Stomach smooth muscle (tissue), 2 donors: ENCODE data around the gene RPL36A.
A peak's percentile ranks its signal among the peaks of the same experiment; 100 is the strongest.

ENCODE experiments used
- H3K27ac ChIP-seq: one replicate; pipeline ENCODE4 v1.7.0; 2013; ENCODE audit warnings: mild to moderate bottlenecking, low read length, inconsistent platforms
- H3K27me3 ChIP-seq, 2 donors: one replicate each; pipeline ENCODE4 v1.7.0; 2013; ENCODE audit warnings: low read length in 2 of 2; ENCODE audit not compliant: insufficient read depth in 2 of 2, control insufficient read depth in 1 of 2
- H3K36me3 ChIP-seq, 2 donors: one replicate each; pipeline ENCODE4 v1.7.0; 2013; ENCODE audit warnings: low read length in 2 of 2; ENCODE audit not compliant: control insufficient read depth in 2 of 2, insufficient read depth in 2 of 2
- H3K4me1 ChIP-seq: one replicate; pipeline ENCODE4 v1.7.0; 2013; ENCODE audit warnings: low read length; ENCODE audit not compliant: control insufficient read depth, insufficient read depth
- H3K4me3 ChIP-seq, 2 donors: one replicate each; pipeline ENCODE4 v1.7.0; 2013; ENCODE audit warnings: low read length in 2 of 2
- H3K9ac ChIP-seq, 2 donors: one replicate each; pipeline ENCODE4 v1.7.0; 2013; ENCODE audit warnings: low read length in 2 of 2, mild to moderate bottlenecking in 1 of 2
- H3K9me3 ChIP-seq, 2 donors: one replicate each; pipeline ENCODE4 v1.7.0; 2013; ENCODE audit warnings: low read length in 2 of 2; ENCODE audit not compliant: control insufficient read depth in 2 of 2
- donor health status: healthy.
- donor health status: Pancreatic carcinoma.

The RPL36A gene

GRCh38 chrX:101410461-101410860 lies 19.6 kb downstream of the RPL36A start:
- H3K9me3 ChIP-seq = no peaks in the 10 kb centered on the region
- H3K4me3 ChIP-seq = peak overlapping the region in 1 of 2 donors; percentile 3
- no peak overlapping the region for H3K27ac ChIP-seq
- peak overlapping the region in 1 of 2 donors; percentile 9 for H3K9ac ChIP-seq
- H3K27me3 ChIP-seq = peaks cover 0 to 6% of the 10 kb centered on the region in 2 donors
- peaks cover 12% of the 10 kb centered on the region for H3K4me1 ChIP-seq
- peaks cover 5 to 13% of the 10 kb centered on the region in 2 donors for H3K36me3 ChIP-seq

- no peak overlapping the region for H3K27ac ChIP-seq
- peaks cover 18% of the 10 kb centered on the region for H3K4me1 ChIP-seq
- no peak overlapping the region for H3K4me3 ChIP-seq
- H3K27me3 ChIP-seq = peaks cover 0 to 8% of the 10 kb centered on the region in 2 donors
- no peaks in the 10 kb centered on the region for H3K9me3 ChIP-seq
- H3K36me3 ChIP-seq = peaks cover 5 to 13% of the 10 kb centered on the region in 2 donors
- no peak overlapping the region for H3K9ac ChIP-seq
Measured at GRCh38 chrX:101411984-101412383, 21.2 kb downstream of the RPL36A start.

GRCh38 chrX:101415180-101416145 lies 24.7 kb downstream of the RPL36A start:
- peaks cover 5 to 13% of the 10 kb centered on the region in 2 donors for H3K36me3 ChIP-seq
- peak overlapping the region; percentile 64 for H3K27ac ChIP-seq
- no peaks in the 10 kb centered on the region for H3K9me3 ChIP-seq
- peaks cover 0 to 10% of the 10 kb centered on the region in 2 donors for H3K27me3 ChIP-seq
- peaks cover 17% of the 10 kb centered on the region for H3K4me1 ChIP-seq
- H3K4me3 ChIP-seq = peak overlapping the region in 1 of 2 donors; percentile 29
- H3K9ac ChIP-seq = peak overlapping the region; percentile 57 to 73

GRCh38 chrX:101416691-101417090 lies 25.9 kb downstream of the RPL36A start:
- Histone ChIP-seq H3K4me3 (no peak overlapping the region), H3K9ac (no peak overlapping the region), H3K27ac (peak overlapping the region; percentile 92), H3K36me3 (peaks cover 5 to 13% of the 10 kb centered on the region in 2 donors), H3K9me3 (no peaks in the 10 kb centered on the region), H3K27me3 (peaks cover 0 to 10% of the 10 kb centered on the region in 2 donors), H3K4me1 (peaks cover 17% of the 10 kb centered on the region)

- H3K9ac ChIP-seq = peak overlapping the region in 1 of 2 donors; percentile 89
- H3K36me3 ChIP-seq = peaks cover 3 to 11% of the 10 kb centered on the region in 2 donors
- H3K27me3 ChIP-seq = peaks cover 0 to 10% of the 10 kb centered on the region in 2 donors
- peak overlapping the region in 1 of 2 donors; percentile 78 for H3K4me3 ChIP-seq
- peak overlapping the region; percentile 92 for H3K27ac ChIP-seq
- peaks cover 17% of the 10 kb centered on the region for H3K4me1 ChIP-seq
- no peaks in the 10 kb centered on the region for H3K9me3 ChIP-seq
Measured at GRCh38 chrX:101417190-101417589, 26.4 kb downstream of the RPL36A start.

- peak overlapping the region; percentile 92 for H3K27ac ChIP-seq
- peak overlapping the region; percentile 72 to 78 for H3K4me3 ChIP-seq
- peaks cover 14% of the 10 kb centered on the region for H3K4me1 ChIP-seq
- H3K9me3 ChIP-seq = no peaks in the 10 kb centered on the region
- peak overlapping the region; percentile 89 to 95 for H3K9ac ChIP-seq
- peaks cover 0 to 3% of the 10 kb centered on the region in 2 donors for H3K27me3 ChIP-seq
- peaks cover 0 to under 1% of the 10 kb centered on the region in 2 donors for H3K36me3 ChIP-seq
Measured at GRCh38 chrX:101417981-101418841, 27.4 kb downstream of the RPL36A start.

- H3K27ac ChIP-seq = no peak overlapping the region
- H3K4me1 ChIP-seq = peaks cover 14% of the 10 kb centered on the region
- H3K36me3 ChIP-seq = peaks cover 0 to 2% of the 10 kb centered on the region in 2 donors
- peaks cover 0 to 3% of the 10 kb centered on the region in 2 donors for H3K27me3 ChIP-seq
- peak overlapping the region in 1 of 2 donors; percentile 89 for H3K9ac ChIP-seq
- no peaks in the 10 kb centered on the region for H3K9me3 ChIP-seq
- H3K4me3 ChIP-seq = no peak overlapping the region
Measured at GRCh38 chrX:101419489-101419888, 28.7 kb downstream of the RPL36A start.

- Histone ChIP-seq H3K9me3 (no peaks in the 10 kb centered on the region), H3K27me3 (no peaks in the 10 kb centered on the region), H3K4me1 (no peaks in the 10 kb centered on the region), H3K4me3 (no peak overlapping the region), H3K27ac (no peak overlapping the region), H3K36me3 (peaks cover 2 to 13% of the 10 kb centered on the region in 2 donors), H3K9ac (no peak overlapping the region)
Measured at GRCh38 chrX:101427954-101428353, 37.1 kb downstream of the RPL36A start.

- no peak overlapping the region for H3K4me3 ChIP-seq
- no peaks in the 10 kb centered on the region for H3K4me1 ChIP-seq
- no peaks in the 10 kb centered on the region for H3K9me3 ChIP-seq
- peaks cover 0 to 13% of the 10 kb centered on the region in 2 donors for H3K36me3 ChIP-seq
- no peak overlapping the region for H3K27ac ChIP-seq
- H3K27me3 ChIP-seq = no peaks in the 10 kb centered on the region
- H3K9ac ChIP-seq = no peak overlapping the region
Measured at GRCh38 chrX:101429934-101430333, 39.1 kb downstream of the RPL36A start.

GRCh38 chrX:101430457-101431078 lies 39.8 kb downstream of the RPL36A start:
- no peaks in the 10 kb centered on the region for H3K9me3 ChIP-seq
- no peak overlapping the region for H3K27ac ChIP-seq
- H3K9ac ChIP-seq = no peak overlapping the region
- H3K4me1 ChIP-seq = no peaks in the 10 kb centered on the region
- peaks cover 0 to 13% of the 10 kb centered on the region in 2 donors for H3K36me3 ChIP-seq
- H3K4me3 ChIP-seq = no peak overlapping the region
- no peaks in the 10 kb centered on the region for H3K27me3 ChIP-seq
